Measurements from ENCODE around the gene CCPG1. TPM values are rescaled to one million over a fixed set of nuclear protein-coding genes. Genes with fewer than 3 reads are reported as not detected.
A peak's percentile ranks its signal among the peaks of the same experiment; 100 is the strongest.
"Not testable (repeated sequence)": the region's sequence is repeated elsewhere in the genome, so short reads cannot be mapped to it uniquely, and the experiment has no call there.

CCPG1 gene, protein sequence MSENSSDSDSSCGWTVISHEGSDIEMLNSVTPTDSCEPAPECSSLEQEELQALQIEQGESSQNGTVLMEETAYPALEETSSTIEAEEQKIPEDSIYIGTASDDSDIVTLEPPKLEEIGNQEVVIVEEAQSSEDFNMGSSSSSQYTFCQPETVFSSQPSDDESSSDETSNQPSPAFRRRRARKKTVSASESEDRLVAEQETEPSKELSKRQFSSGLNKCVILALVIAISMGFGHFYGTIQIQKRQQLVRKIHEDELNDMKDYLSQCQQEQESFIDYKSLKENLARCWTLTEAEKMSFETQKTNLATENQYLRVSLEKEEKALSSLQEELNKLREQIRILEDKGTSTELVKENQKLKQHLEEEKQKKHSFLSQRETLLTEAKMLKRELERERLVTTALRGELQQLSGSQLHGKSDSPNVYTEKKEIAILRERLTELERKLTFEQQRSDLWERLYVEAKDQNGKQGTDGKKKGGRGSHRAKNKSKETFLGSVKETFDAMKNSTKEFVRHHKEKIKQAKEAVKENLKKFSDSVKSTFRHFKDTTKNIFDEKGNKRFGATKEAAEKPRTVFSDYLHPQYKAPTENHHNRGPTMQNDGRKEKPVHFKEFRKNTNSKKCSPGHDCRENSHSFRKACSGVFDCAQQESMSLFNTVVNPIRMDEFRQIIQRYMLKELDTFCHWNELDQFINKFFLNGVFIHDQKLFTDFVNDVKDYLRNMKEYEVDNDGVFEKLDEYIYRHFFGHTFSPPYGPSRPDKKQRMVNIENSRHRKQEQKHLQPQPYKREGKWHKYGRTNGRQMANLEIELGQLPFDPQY
- total RNA-seq (2014; rRNA removed; shearing (Covaris generic)), result 35.6 and 45.6 TPM in 2 replicates

DNA sequence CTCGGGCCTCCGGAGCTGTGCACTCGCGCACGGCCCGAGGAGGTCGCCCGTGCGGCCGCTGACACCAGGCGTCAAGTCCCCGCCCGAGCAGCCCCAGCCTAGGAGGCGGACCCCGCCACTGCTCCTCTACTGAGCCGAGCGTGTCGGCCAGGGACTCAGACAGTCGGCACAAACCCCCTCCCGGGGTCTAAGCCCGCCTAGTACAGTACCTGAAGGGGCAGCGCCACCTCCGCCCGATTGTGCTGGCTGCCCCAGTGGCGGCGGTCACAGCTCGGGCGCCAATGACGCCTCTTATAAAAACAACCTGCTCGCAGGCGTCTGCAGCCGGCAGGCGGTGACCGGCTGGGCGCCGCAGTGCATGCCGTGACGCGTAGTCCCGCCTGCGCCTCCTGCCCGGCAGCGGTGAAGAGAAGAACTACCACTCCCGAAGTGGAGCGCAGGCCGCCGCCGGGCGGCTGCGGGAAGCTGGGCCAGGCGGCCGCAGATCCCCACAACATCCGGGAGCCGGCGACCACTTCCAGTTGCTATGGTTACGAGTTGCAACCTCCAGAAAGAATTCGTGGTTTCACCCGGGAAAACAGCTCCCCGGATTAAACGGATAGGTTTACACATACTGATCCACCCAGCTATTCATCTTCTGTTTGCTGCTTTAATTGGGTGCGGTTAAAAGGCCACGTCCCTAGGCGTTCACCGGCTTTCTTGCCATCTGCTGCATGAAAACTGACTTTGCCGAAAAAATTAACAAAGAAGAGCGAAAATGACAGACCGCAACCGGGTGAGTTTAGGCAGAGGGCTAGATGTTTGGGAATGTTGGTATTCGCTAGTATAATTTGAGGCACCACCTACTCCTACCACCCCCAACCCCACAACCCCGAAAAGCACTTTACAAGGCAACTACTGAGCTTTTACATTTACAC lies at the start of gene CCPG1, which contains the start of gene PIERCE2:
TSS of gene CCPG1 (minus strand) at position 348 of the 917 bp plus-strand sequence. CDS start 18,935 bp downstream, outside the sequence.
TSS of gene PIERCE2 (plus strand) at position 484 of the 917 bp plus-strand sequence. CDS start at position 758, 274 bp downstream.
- DNase-seq (ENCODE audit: low read depth), result peak; percentile 95

- no peak for DNase-seq (ENCODE audit: low read depth)
Observed at GRCh38 chr15:55457401-55458022, 49.4 kb upstream of the CCPG1 start.

GRCh38 chr15:55447030-55447394 lies 38.9 kb upstream of the CCPG1 start:
- not testable (repeated sequence) for DNase-seq (ENCODE audit: low read depth)

GRCh38 chr15:55446379-55447029 lies 38.3 kb upstream of the CCPG1 start:
- DNase-seq (ENCODE audit: low read depth), result not testable (repeated sequence)

DNA sequence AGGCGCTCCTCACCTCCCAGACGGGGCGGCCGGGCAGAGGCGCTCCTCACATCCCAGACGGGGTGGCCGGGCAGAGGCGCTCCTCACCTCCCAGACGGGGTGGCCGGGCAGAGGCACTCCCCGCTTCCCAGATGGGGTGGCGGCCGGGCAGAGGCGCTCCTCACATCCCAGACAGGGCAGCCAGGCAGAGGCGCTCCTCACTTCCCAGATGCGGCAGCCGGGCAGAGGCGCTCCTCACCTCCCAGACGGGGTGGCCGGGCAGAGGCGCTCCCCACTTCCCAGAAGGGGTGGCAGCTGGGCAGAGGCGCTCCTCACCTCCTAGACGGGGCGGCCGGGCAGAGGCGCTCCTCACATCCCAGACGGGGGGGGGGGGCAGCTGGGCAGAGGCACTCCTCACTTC lies 37.8 kb upstream of the CCPG1 start:
- DNase-seq (ENCODE audit: low read depth), result not testable (repeated sequence)

DNA sequence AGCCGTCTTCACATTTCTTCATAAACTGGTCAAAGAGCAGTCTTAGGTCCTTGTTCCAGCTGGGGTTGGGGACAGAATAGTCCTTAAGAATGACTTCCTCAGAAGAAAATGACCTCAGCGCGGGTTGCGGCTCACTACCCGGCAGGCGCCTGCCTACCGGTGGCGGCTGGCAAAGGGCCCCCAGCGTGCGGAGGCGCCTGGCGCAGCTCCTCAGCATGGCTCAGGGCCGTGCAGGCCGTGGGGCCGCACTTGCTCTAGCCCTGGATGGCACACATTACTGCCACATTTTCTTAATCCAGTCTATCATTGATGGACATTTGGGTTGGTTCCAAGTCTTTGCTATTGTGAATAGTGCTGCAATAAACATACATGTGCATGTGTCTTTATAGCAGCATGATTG lies 35.0 kb upstream of the CCPG1 start:
- not testable (repeated sequence) for DNase-seq (ENCODE audit: low read depth)

DNA sequence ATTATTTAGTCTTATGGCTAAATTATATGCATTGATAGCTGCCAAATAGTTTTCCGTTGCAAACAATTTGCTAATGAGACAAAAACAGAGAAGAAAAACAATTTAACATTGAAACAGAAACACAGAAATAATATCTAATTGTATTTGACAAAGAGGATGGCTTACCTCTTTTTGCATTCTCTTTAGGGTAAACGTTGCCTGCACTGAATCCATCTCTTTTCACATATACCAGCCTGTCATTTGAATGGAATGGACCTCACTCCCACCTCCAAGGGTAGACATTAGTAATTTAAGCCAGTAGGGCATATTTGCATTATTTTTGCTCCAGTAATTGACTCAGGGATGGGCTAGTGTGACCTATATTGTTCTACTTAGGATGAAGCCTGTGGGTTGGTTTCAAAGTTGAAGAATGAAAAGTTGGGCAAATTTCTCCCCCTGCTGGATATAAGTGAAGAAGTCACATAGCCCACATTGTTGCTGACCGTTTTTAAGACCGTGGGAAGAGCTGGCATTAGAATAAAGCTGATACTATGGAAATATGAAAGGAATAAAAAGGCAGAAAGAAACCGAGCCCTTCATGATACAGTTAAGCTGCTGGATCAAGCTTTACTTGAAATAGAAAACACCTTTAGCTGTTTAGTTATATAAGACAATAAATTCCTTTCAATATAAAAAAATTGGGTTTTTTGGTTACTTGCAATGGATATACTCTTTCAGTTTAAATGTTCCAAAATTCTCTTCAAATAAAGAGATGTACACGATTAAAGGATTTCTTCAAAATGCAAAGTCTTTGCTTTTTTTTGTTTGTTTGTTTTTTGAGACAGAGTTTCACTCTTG lies 27.0 kb upstream of the CCPG1 start:
- peak; percentile 54 for DNase-seq (ENCODE audit: low read depth)

GRCh38 chr15:55422089-55422488 lies 13.9 kb upstream of the CCPG1 start:
- DNase-seq (ENCODE audit: low read depth), result no peak

GRCh38 chr15:55420171-55420866 lies 12.2 kb upstream of the CCPG1 start:
- no peak for DNase-seq (ENCODE audit: low read depth)

GRCh38 chr15:55417678-55418077 lies 9.5 kb upstream of the CCPG1 start:
- DNase-seq (ENCODE audit: low read depth), result not testable (repeated sequence)

DNA sequence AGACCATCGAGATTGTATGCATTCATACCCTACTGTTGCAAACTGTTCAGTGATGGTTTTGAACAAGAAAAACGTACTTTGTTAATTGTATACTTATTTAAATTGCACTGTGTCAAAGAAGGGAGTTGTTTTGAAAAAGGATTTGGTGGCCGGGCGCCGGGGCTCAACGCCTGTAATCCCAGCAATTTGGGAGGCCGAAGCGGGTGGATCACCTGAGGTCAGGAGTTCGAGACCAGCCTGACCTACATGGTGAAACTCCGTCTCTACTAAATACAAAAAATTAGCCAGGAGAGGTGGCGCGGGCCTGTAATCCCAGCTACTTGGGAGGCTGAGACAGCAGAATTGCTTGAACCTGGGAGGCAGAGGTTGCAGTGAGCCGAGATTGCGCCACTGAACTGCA lies 817 bp upstream of the CCPG1 start:
- DNase-seq (ENCODE audit: low read depth), result not testable (repeated sequence)

DNA sequence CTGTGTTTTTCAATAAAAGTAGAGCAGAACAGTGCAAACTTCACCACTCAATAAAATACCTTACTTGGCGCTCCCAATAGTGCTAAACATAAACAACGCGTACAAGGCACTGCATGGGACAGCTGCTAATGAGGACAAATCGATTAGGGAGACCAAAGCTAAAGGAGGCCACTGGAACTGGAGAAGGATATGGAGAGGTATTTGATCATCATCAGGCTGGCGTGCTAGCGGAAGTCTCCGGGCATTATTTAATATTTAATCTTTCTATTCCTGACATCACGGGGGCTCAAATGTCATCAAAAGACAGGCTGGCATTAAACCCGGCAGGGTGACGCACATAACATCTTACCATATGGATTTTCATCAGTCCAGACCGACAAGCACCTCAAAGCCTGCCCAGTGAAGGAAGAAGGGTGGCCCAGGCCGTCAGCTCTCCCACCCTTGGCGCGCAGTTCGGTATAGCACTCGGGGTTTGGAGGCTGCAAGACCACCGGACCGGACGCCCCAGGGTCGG lies 604 bp downstream of the CCPG1 start:
- no peak for DNase-seq (ENCODE audit: low read depth)

DNA sequence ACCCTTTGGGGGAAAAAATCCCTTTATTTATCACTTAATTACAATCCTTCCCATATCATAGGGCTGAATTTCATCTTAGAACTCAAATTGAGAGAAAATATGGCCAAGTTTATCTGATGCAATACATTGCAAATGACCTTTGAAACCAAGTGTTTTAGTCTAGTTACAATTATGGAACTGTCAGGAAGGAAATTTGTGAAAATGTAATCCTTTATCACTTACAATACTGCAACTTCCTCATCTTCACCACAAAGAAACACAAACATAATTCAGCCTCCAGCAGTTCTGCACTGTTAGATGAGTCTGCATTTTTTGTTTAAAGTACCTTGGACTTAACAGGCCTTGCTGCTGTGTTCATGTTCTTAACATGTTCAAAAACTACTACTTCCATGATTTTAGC lies 4.6 kb downstream of the CCPG1 start:
- DNase-seq (ENCODE audit: low read depth), result peak; percentile 32

DNA sequence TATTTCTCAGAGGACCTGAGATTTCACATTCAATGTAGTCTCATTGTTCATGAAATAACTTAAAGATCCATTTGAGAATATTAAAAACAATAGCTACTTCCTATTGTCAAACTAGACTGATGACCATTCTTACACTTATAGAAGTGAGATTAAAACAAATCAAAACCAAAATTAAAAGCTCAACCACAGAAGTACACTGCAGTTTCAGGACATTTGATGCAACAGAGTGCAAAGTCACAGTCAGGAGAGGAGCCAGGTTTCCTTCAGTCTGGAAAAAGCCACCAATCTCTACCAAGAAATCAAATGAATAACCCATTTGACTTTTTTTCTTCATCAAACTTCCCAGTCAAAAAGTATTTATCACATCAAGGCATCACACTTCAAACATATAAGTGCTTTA lies 5.5 kb downstream of the CCPG1 start:
- DNase-seq (ENCODE audit: low read depth), result no peak

- DNase-seq (ENCODE audit: low read depth), result no peak
Observed at GRCh38 chr15:55401786-55402246, 6.3 kb downstream of the CCPG1 start.

DNA sequence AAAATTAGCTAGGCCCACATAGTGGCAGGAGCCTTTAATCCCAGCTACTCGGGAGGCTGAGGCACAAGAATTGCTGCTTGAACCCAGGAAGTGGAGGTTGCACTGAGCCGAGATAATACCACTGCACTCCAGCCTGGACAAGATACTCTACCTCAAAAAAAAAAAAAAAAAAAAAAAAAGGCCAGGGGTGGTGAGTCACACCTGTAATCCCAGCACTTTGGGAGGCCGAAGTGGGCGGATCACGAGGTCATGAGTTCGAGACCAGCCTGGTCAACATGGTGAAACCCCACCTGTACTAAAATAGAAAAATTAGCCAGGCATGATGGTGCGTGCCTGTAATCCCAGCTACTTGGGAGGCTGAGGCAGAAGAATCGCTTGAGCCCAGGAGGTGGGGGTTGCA lies 8.1 kb downstream of the CCPG1 start:
- DNase-seq (ENCODE audit: low read depth), result not testable (repeated sequence)

DNA sequence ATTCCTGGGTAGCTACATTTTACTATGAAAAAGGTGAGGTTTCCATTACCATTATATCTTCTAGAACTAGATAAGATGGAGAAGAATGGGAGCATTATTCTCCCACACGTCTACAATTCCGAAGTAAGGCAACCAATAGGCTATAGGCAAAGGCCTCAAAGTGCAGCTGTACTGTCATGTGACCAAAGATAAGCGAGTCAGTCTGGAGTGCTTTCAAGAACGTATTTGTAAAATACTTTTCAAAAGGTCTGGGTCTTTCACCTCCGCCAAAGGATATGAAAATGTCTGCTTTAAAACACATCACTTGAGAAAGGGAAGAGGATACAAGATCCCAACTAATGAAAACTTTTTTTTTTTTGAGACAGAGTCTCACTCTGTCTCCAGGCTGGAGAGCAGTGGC lies 9.9 kb downstream of the CCPG1 start:
- no peak for DNase-seq (ENCODE audit: low read depth)

DNA sequence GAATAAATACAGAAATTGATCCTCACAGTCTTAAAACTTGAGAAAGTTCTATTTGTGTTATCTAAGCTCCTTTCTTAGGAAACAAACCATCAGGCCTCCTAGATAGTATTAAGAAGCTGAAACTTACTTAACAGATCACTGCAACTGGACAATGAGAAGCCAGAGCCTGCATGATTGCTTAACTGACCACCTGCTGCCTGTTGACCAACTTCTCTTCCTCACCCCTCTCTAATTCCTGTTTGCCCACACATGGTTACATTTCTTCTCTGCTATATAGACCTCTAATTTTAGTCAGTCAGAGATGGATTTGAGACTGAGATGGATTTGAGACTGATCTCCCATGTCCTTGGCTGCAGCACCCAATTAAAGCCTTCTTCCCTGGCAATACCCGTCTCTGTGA lies 13.5 kb downstream of the CCPG1 start:
- no peak for DNase-seq (ENCODE audit: low read depth)

DNA sequence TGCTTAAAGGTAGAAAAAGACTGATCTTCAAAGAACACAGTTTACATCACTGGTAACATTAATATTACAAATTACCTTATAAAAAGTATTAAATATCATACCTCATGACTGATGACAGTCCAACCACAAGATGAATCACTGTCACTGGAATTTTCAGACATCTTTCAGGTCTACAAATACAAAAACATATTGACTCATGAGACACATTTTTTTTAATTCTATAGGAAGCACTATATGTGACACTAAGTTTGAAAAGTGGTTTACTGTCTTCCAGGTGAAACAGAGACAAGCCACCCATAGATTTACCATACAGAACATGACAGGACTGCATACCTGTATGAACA lies 18.9 kb downstream of the CCPG1 start:
- DNase-seq (ENCODE audit: low read depth), result peak; percentile 58

Measured in M059J (cell line).